H9 (cell line): ENCODE results near the gene B3GALNT2. TPM values are rescaled to one million over a fixed set of nuclear protein-coding genes. Genes with fewer than 3 reads are reported as not detected.
"Not testable (repeated sequence)": the region's sequence is repeated elsewhere in the genome, so short reads cannot be mapped to it uniquely, and the experiment has no call there.

Experiments used
- DNase-seq: peaks from one replicate; pipeline ENCODE4 v3.0.0-alpha.2; 2017
- H2AFZ ChIP-seq: one replicate; pipeline ENCODE4 v1.6.1; 2013; ENCODE audit warnings: mild to moderate bottlenecking, low read length, control low read depth, moderate library complexity
- H2AK5ac ChIP-seq: 2 replicates; pipeline ENCODE4 v1.6.1; 2013; ENCODE audit warnings: low read length, control low read depth, mixed read lengths; ENCODE audit not compliant: insufficient read length
- H2BK120ac ChIP-seq: one replicate; pipeline ENCODE4 v1.6.1; 2013; ENCODE audit warnings: low read depth, mild to moderate bottlenecking, low read length, control low read depth, inconsistent platforms; ENCODE audit not compliant: poor library complexity, severe bottlenecking
- H2BK12ac ChIP-seq: 2 replicates; pipeline ENCODE4 v1.6.1; 2013; ENCODE audit warnings: low read length, control low read depth, mixed read lengths, low read depth; ENCODE audit not compliant: insufficient read length
- H2BK15ac ChIP-seq: 2 replicates; pipeline ENCODE4 v1.6.1; 2013; ENCODE audit warnings: low read depth, low read length, control low read depth
- H2BK20ac ChIP-seq: one replicate; pipeline ENCODE4 v1.6.1; 2013; ENCODE audit warnings: low read depth, mild to moderate bottlenecking, low read length, control low read depth, inconsistent platforms; ENCODE audit not compliant: poor library complexity, severe bottlenecking
- H2BK5ac ChIP-seq: 2 replicates; pipeline ENCODE4 v1.6.1; 2013; ENCODE audit warnings: low read length, control low read depth, mixed read lengths; ENCODE audit not compliant: insufficient read length
- H3K14ac ChIP-seq: 2 replicates; pipeline ENCODE4 v1.6.1; 2013; ENCODE audit warnings: low read length, control low read depth; ENCODE audit not compliant: insufficient read depth
- H3K18ac ChIP-seq: 2 replicates; pipeline ENCODE4 v1.6.1; 2013; ENCODE audit warnings: low read depth, mild to moderate bottlenecking, mixed read lengths, low read length, control low read depth; ENCODE audit not compliant: insufficient read length
- H3K23ac ChIP-seq: 2 replicates; pipeline ENCODE4 v1.6.1; 2013; ENCODE audit warnings: low read length, control low read depth, mixed read lengths, low read depth; ENCODE audit not compliant: insufficient read length
- H3K23me2 ChIP-seq: 2 replicates; pipeline ENCODE4 v1.6.1; 2013; ENCODE audit warnings: low read depth, mild to moderate bottlenecking, mixed read lengths, low read length, control low read depth; ENCODE audit not compliant: insufficient read length, poor library complexity, severe bottlenecking
- H3K27ac ChIP-seq: 2 replicates; pipeline ENCODE4 v1.5.1; 2013; ENCODE audit warnings: low read length, control low read depth, mixed read lengths, low read depth; ENCODE audit not compliant: insufficient read length
- H3K27me3 ChIP-seq: 2 replicates; pipeline ENCODE4 v1.6.1; 2013; ENCODE audit warnings: low read length, control low read depth, inconsistent platforms; ENCODE audit not compliant: insufficient read depth
- H3K4ac ChIP-seq: 2 replicates; pipeline ENCODE4 v1.6.1; 2013; ENCODE audit warnings: low read depth, mild to moderate bottlenecking, control low read depth, inconsistent platforms, low read length, moderate library complexity
- H3K4me1 ChIP-seq: 2 replicates; pipeline ENCODE4 v1.6.1; 2013; ENCODE audit warnings: low read length, control low read depth, inconsistent platforms; ENCODE audit not compliant: insufficient read depth
- H3K4me2 ChIP-seq: 2 replicates; pipeline ENCODE4 v1.6.1; 2013; ENCODE audit warnings: low read length, control low read depth, mixed read lengths; ENCODE audit not compliant: insufficient read length, insufficient read depth
- H3K56ac ChIP-seq: 2 replicates; pipeline ENCODE4 v1.6.1; 2013; ENCODE audit warnings: low read depth, mild to moderate bottlenecking, mixed read lengths, low read length, control low read depth; ENCODE audit not compliant: insufficient read length
- H3K79me1 ChIP-seq: 2 replicates; pipeline ENCODE4 v1.6.1; 2013; ENCODE audit warnings: low read depth, mild to moderate bottlenecking, moderate library complexity, low read length, control low read depth, inconsistent platforms; ENCODE audit not compliant: insufficient read depth, poor library complexity, severe bottlenecking
- H3K79me2 ChIP-seq: 2 replicates; pipeline ENCODE4 v1.6.1; 2013; ENCODE audit warnings: low read length, control low read depth, inconsistent platforms; ENCODE audit not compliant: insufficient read depth
- H3K9ac ChIP-seq: 2 replicates; pipeline ENCODE4 v1.6.1; 2013; ENCODE audit warnings: low read length, control low read depth, mixed read lengths; ENCODE audit not compliant: insufficient read length; ENCODE audit errors: extremely low read depth
- H3K9me3 ChIP-seq: one replicate; pipeline ENCODE4 v1.6.1; 2013; ENCODE audit warnings: low read depth, low read length, inconsistent platforms; ENCODE audit not compliant: control insufficient read depth
- H3T11ph ChIP-seq: one replicate; pipeline ENCODE4 v1.6.1; 2013; ENCODE audit warnings: mild to moderate bottlenecking, low read length, control low read depth, inconsistent platforms
- H4K20me1 ChIP-seq: one replicate; pipeline ENCODE4 v1.6.1; 2013; ENCODE audit not compliant: control insufficient read depth, insufficient read length, insufficient read depth
- H4K5ac ChIP-seq: 2 replicates; pipeline ENCODE4 v1.6.1; 2013; ENCODE audit warnings: low read depth, mild to moderate bottlenecking, mixed read lengths, low read length, control low read depth; ENCODE audit not compliant: insufficient read length
- H4K8ac ChIP-seq: replicated peaks from 2 replicates; pipeline ENCODE4 v1.6.1; 2013; ENCODE audit warnings: low read length, control low read depth, mixed read lengths, low read depth; ENCODE audit not compliant: insufficient read length
- H4K91ac ChIP-seq: 2 replicates; pipeline ENCODE4 v1.6.1; 2013; ENCODE audit warnings: low read depth, mild to moderate bottlenecking, moderate library complexity, mixed read lengths, low read length, control low read depth; ENCODE audit not compliant: insufficient read length
- H3K27ac Mint-ChIP-seq, 3 experiments: 2 replicates in 2 of 3; 3 replicates in 1 of 3; pipeline ENCODE4 v1.8.0; 2020 to 2021; ENCODE audit warnings: mixed read lengths in 3 of 3, mild to moderate bottlenecking in 1 of 3, moderate library complexity in 1 of 3
- H3K27me3 Mint-ChIP-seq: 2 replicates; pipeline ENCODE4 v1.8.0; 2021; ENCODE audit warnings: low read depth, mild to moderate bottlenecking, moderate library complexity, mixed read lengths
- H3K36me3 Mint-ChIP-seq, 3 experiments: 2 replicates in 2 of 3; 3 replicates in 1 of 3; pipeline ENCODE4 v1.8.0; 2020 to 2021; ENCODE audit warnings: low read depth in 3 of 3, mixed read lengths in 3 of 3; ENCODE audit not compliant: insufficient read depth in 1 of 3
- H3K4me1 Mint-ChIP-seq, 2 experiments: 2 replicates each; pipeline ENCODE4 v1.8.0; 2020; ENCODE audit warnings: mixed read lengths in 2 of 2
- H3K4me3 Mint-ChIP-seq, 2 experiments: 2 replicates in 1 of 2; 3 replicates in 1 of 2; pipeline ENCODE4 v1.8.0; 2020 to 2021; ENCODE audit warnings: mild to moderate bottlenecking in 2 of 2, mixed read lengths in 2 of 2, moderate library complexity in 1 of 2
- H3K9me3 Mint-ChIP-seq, 2 experiments: 2 replicates in 1 of 2; 3 replicates in 1 of 2; pipeline ENCODE4 v1.8.0; 2020; ENCODE audit warnings: mild to moderate bottlenecking in 2 of 2, mixed read lengths in 2 of 2, moderate library complexity in 1 of 2
- CTCF ChIP-seq: fragments of 200-600 bp; sonication (generic); conservative IDR thresholded peaks from 3 replicates; pipeline ENCODE4 v1.8.0; 2021; ENCODE audit warnings: antibody characterized with exemption, mild to moderate bottlenecking
- WGBS: extraction: QIAGEN DNeasy Blood & Tissue Kit; methylation state at CpG from one replicate; pipeline ENCODE4 v1.1.7; 2013; ENCODE audit warnings: missing lambda C conversion rate, low lambda C conversion rate, mixed read lengths; ENCODE audit not compliant: insufficient read length; ENCODE audit errors: extremely low coverage; 5-methylcytosine and 5-hydroxymethylcytosine counted together
- total RNA-seq: library from RNA; stranded (reverse); gene quantifications from 2 replicates; pipeline ENCODE4 v1.2.1, GENCODE V29; 2021

Gene B3GALNT2
- total RNA-seq, 1 experiment from 2014 or later: 27.8 TPM

GRCh38 chr1:235460770-235461169 lies 43.5 kb downstream of the B3GALNT2 start:
- no peak overlapping the region for H2BK12ac ChIP-seq
- peak overlapping the region in 1 of 3 experiments; percentile 48; a peak in 1 of 7 replicates for H3K27ac Mint-ChIP-seq
- no peak overlapping the region for H4K8ac ChIP-seq
- H3K4me1 ChIP-seq: no peaks in the 10 kb centered on the region
- H3T11ph ChIP-seq: no peak overlapping the region
- H2BK5ac ChIP-seq: no peak overlapping the region
- no peaks in the 10 kb centered on the region for H3K23me2 ChIP-seq
- H3K27ac ChIP-seq: no peak overlapping the region
- H3K56ac ChIP-seq: no peak overlapping the region
- DNase-seq: no peak
- no peaks in the 10 kb centered on the region for H3K79me2 ChIP-seq
- no peak overlapping the region for H2AK5ac ChIP-seq
- H3K4me1 Mint-ChIP-seq: no peaks in the 10 kb centered on the region
- H3K9me3 ChIP-seq: no peaks in the 10 kb centered on the region
- H3K9me3 Mint-ChIP-seq: no peaks in the 10 kb centered on the region
- no peak overlapping the region for H3K4me2 ChIP-seq
- H3K23ac ChIP-seq: no peak overlapping the region
- H3K27me3 Mint-ChIP-seq: no peaks in the 10 kb centered on the region
- H3K36me3 Mint-ChIP-seq: peaks cover 13 to 32% (median 20%) of the 10 kb centered on the region in 3 experiments; a peak in 6 of 7 replicates
- no peaks in the 10 kb centered on the region for H3K27me3 ChIP-seq
- no peak overlapping the region for H3K4ac ChIP-seq
- no peak overlapping the region for H3K18ac ChIP-seq
- no peak overlapping the region for H2BK20ac ChIP-seq
- no peak overlapping the region for H2BK120ac ChIP-seq
- H2AFZ ChIP-seq: no peak overlapping the region
- H4K91ac ChIP-seq: no peak overlapping the region
- H4K20me1 ChIP-seq: no peaks in the 10 kb centered on the region
- H2BK15ac ChIP-seq: no peak overlapping the region
- H3K4me3 Mint-ChIP-seq: no peak overlapping the region
- no peaks in the 10 kb centered on the region for H3K79me1 ChIP-seq
- H3K9ac ChIP-seq: no peak overlapping the region
- TF ChIP-seq CTCF: no peak
- WGBS: no CpG with 5 or more reads among the region's 5 CpGs
- no peak overlapping the region for H3K14ac ChIP-seq
- H4K5ac ChIP-seq: no peak overlapping the region

GRCh38 chr1:235457856-235458255 lies 46.4 kb downstream of the B3GALNT2 start:
- H3K27me3 Mint-ChIP-seq, H2BK5ac ChIP-seq, H3K9me3 Mint-ChIP-seq: not testable (repeated sequence)

More at GRCh38 chr1:235457856-235458255, 46.4 kb downstream of the B3GALNT2 start:
- H4K91ac ChIP-seq, DNase-seq, H3K4me2 ChIP-seq, H4K20me1 ChIP-seq, H2AFZ ChIP-seq, H3K4me1 ChIP-seq, H3K27me3 ChIP-seq, H4K8ac ChIP-seq, H2BK12ac ChIP-seq, H3K4ac ChIP-seq, H3K27ac ChIP-seq, H2BK120ac ChIP-seq, H3K23me2 ChIP-seq, H3K79me1 ChIP-seq, H3K27ac Mint-ChIP-seq, H3K9ac ChIP-seq, H3K18ac ChIP-seq, H3K23ac ChIP-seq, H3K9me3 ChIP-seq, H3K4me1 Mint-ChIP-seq, H3K14ac ChIP-seq, H2BK20ac ChIP-seq, H3T11ph ChIP-seq, H3K4me3 Mint-ChIP-seq, H4K5ac ChIP-seq, H3K79me2 ChIP-seq, H3K56ac ChIP-seq, H2AK5ac ChIP-seq, H2BK15ac ChIP-seq: not testable (repeated sequence)
- WGBS: no CpG with 5 or more reads among the region's 7 CpGs
- H3K36me3 Mint-ChIP-seq: peaks cover 1 to 37% (median 16%) of the 10 kb centered on the region in 3 experiments; a peak in 6 of 7 replicates
